ENCODE results near the gene KIFBP. TPM values are rescaled to one million over a fixed set of nuclear protein-coding genes. Genes with fewer than 3 reads are reported as not detected.

Gene KIFBP
- total and polyA plus RNA-seq, 9 of the 15 experiments (the other 6 are each of a cell fraction or from before 2014, with no cell fraction given), result 5.6 to 23.2 (median 14.8) TPM

- TF ChIP-seq NR0B1 (IDR thresholded peaks at IDR 0.05; ENCODE audit: partially characterized antibody), result no peak
- no peak for TF ChIP-seq ZNF134 (CRISPR knock-in tag; conservative IDR thresholded peaks at IDR 0.05)
- TF ChIP-seq NRF1 (conservative IDR thresholded peaks at IDR 0.05 in 1 of 2, IDR thresholded peaks at IDR 0.05 in 1 of 2), result no peak
- peak; percentile 61; the same call in 1 of the 2 replicates for TF ChIP-seq CBFB (CRISPR knock-in tag; IDR thresholded peaks at IDR 0.05)
- no peak for TF ChIP-seq MCM3 (IDR thresholded peaks at IDR 0.05)
- TF ChIP-seq SNRNP70 (optimal IDR thresholded peaks at IDR 0.05; ENCODE audit: low read depth, low read length), result no peak
- TF ChIP-seq POLR2B (IDR thresholded peaks at IDR 0.05; ENCODE audit: low read depth, partially characterized antibody), result peak; percentile 91
- no peak for TF ChIP-seq NR4A1 (CRISPR knock-in tag; IDR thresholded peaks at IDR 0.05)
- TF ChIP-seq NR4A1 (tag; IDR thresholded peaks at IDR 0.05), result 0 out of 2 replicates have a peak, but pooled peaks have one; percentile 29
- no peak for TF ChIP-seq DACH1 (IDR thresholded peaks at IDR 0.05; ENCODE audit: partially characterized antibody)
- no peak for TF ChIP-seq ZFP30 (CRISPR knock-in tag; IDR thresholded peaks at IDR 0.05; ENCODE audit: borderline replicate concordance)
- TF ChIP-seq RBM25 (IDR thresholded peaks at IDR 0.05; ENCODE audit: low read depth, low read length, severe bottlenecking), result no peak
- TF ChIP-seq CBX5 (IDR thresholded peaks at IDR 0.05; ENCODE audit: borderline replicate concordance, low read depth), result no peak
- TF ChIP-seq SAFB2 (IDR thresholded peaks at IDR 0.05; ENCODE audit: borderline replicate concordance, low read depth, low read length, severe bottlenecking), result no peak
- TF ChIP-seq UBTF (IDR thresholded peaks at IDR 0.05; ENCODE audit: borderline replicate concordance in 1 of 2, low read depth in 2 of 2, low read length in 2 of 2), result peak in 1 of 2 experiments; percentile 73; a peak in 2 of 4 replicates
- no peak for TF ChIP-seq PBX2 (CRISPR knock-in tag; IDR thresholded peaks at IDR 0.05; ENCODE audit: low read depth)
- TF ChIP-seq PBX2 (tag; conservative IDR thresholded peaks at IDR 0.05; ENCODE audit: low read depth), result peak; percentile 40; the same call in 1 of the 2 replicates
- TF ChIP-seq ZNF217 (CRISPR knock-in tag; IDR thresholded peaks at IDR 0.05), result no peak
- TF ChIP-seq SRSF1 (IDR thresholded peaks at IDR 0.05; ENCODE audit: low read depth, low read length), result no peak
- no peak for TF ChIP-seq ZNF512 (tag; IDR thresholded peaks at IDR 0.05)
- no peak for TF ChIP-seq ZNF436 (CRISPR knock-in tag; IDR thresholded peaks at IDR 0.05)
Observed at GRCh38 chr10:68955832-68956532, 32.6 kb upstream of the KIFBP start, which contains the start of gene DDX21 (continued).

Measured in K562 (cell line).